Transverse colon (tissue), 4 donors: Measurements from ENCODE around the gene PEX14. TPM values are rescaled to one million over a fixed set of nuclear protein-coding genes. Genes with fewer than 3 reads are reported as not detected.

Experiments used
- DNase-seq: peaks from one replicate; pipeline ENCODE4 v3.0.0-alpha.2; 2019
- H3K27ac ChIP-seq, 4 donors: fragments of 200-600 bp; sonication (generic); 2 replicates each; pipeline ENCODE4 v1.5.1; 2016 to 2018; ENCODE audit warnings: inconsistent platforms in 4 of 4
- H3K27me3 ChIP-seq: fragments of 200-600 bp; sonication (generic); 2 replicates; pipeline ENCODE4 v1.5.1; 2017; ENCODE audit warnings: inconsistent platforms
- H3K36me3 ChIP-seq, 4 donors: fragments of 200-600 bp; sonication (generic); 2 replicates each; pipeline ENCODE4 v1.5.1; 2017 to 2019; ENCODE audit warnings: inconsistent platforms in 4 of 4
- H3K4me1 ChIP-seq, 4 donors: fragments of 200-600 bp; sonication (generic); 2 replicates each; pipeline ENCODE4 v1.5.1; 2017 to 2020; ENCODE audit warnings: inconsistent platforms in 4 of 4
- H3K4me3 ChIP-seq, 4 donors: fragments of 200-600 bp; sonication (generic); 1 replicate in 1 of 4; 2 replicates in 3 of 4; pipeline versions ENCODE4 v1.5.1 to v1.6.1; 2017 to 2019; ENCODE audit warnings: inconsistent platforms in 4 of 4
- H3K9me3 ChIP-seq, 2 donors: fragments of 200-600 bp; sonication (generic); 2 replicates each; pipeline ENCODE4 v1.5.1; 2017 to 2019; ENCODE audit warnings: inconsistent platforms in 2 of 2
- CTCF ChIP-seq, 5 experiments: fragments of 200-600 bp in 3 of 5; fragments of 450-650 bp in 2 of 5; sonication (generic) in 3 of 5; IDR thresholded peaks; 1 replicate in 2 of 5; 2 replicates in 3 of 5; pipeline ENCODE4 v1.5.1; 2016 to 2017; ENCODE audit warnings: antibody characterized with exemption in 5 of 5, inconsistent platforms in 3 of 5, mild to moderate bottlenecking in 2 of 5, moderate library complexity in 1 of 5
- EP300 ChIP-seq: sonication (generic); formaldehyde crosslinking; IDR thresholded peaks from one replicate; pipeline ENCODE4 v1.6.1; 2017; ENCODE audit warnings: antibody characterized with exemption, low read depth
- POLR2A ChIP-seq: fragments of 450-650 bp; IDR thresholded peaks from one replicate; pipeline ENCODE4 v1.6.1; 2016; ENCODE audit warnings: antibody characterized with exemption, mild to moderate bottlenecking, moderate library complexity
- POLR2AphosphoS5 ChIP-seq, 3 donors: sonication (generic); formaldehyde crosslinking; IDR thresholded peaks; one replicate each; pipeline ENCODE4 v1.6.1; 2016; ENCODE audit warnings: antibody characterized with exemption in 3 of 3
- WGBS, 2 donors: methylation state at CpG; one replicate each; pipeline ENCODE4 v1.1.5; 2018; ENCODE audit warnings: low coverage in 1 of 2; 5-methylcytosine and 5-hydroxymethylcytosine counted together
- in situ Hi-C, 4 donors: fragments of 200-750 bp; cut with MboI; loops; one replicate each; pipeline versions ENCODE4 v1.15.0 to v1.15.1; 2017; ENCODE audit warnings: low sequenced_read_pairs in 3 of 4, low pct_ligation_motif_present in 1 of 4, low pct_unique_long_range_greater_than_20kb in 1 of 4
- intact Hi-C: fragments of 100-400 bp; cut with DNase I; formaldehyde crosslinking; loops from one replicate; pipeline ENCODE4 v1.15.1; 2023; ENCODE audit warnings: low total_unique reads
- total RNA-seq, 4 donors: library from RNA; depleted of rRNA; stranded (reverse); fragments of >200 nt; gene quantifications; one replicate each; pipeline ENCODE4 v1.1.0, GENCODE V29; 2016

Gene PEX14
- total RNA-seq, 4 donors from 2014 or later: 2.4 to 16.5 (median 12.6) TPM

- H3K4me3 ChIP-seq: no peak overlapping the region
- no peak for DNase-seq
- no peak overlapping the region for H3K27ac ChIP-seq
- no peaks in the 10 kb centered on the region for H3K36me3 ChIP-seq
- 88 to 90% methylated on average over 5 of the region's 5 CpGs for WGBS, 2 donors
- intact Hi-C loops: no loop called here
- H3K9me3 ChIP-seq: no peaks in the 10 kb centered on the region
- H3K27me3 ChIP-seq: no peaks in the 10 kb centered on the region
- peaks cover 0 to 21% (median 12%) of the 10 kb centered on the region in 4 donors for H3K4me1 ChIP-seq
- TF ChIP-seq CTCF (IDR thresholded peaks at IDR 0.05): no peak
- no peak for TF ChIP-seq POLR2AphosphoS5 (IDR thresholded peaks at IDR 0.05)
- no peak for TF ChIP-seq EP300
- in situ Hi-C loops: no loop called here
Measured at GRCh38 chr1:10525208-10525607, 50.5 kb downstream of the PEX14 start.

GRCh38 chr1:10528066-10529014, 53.6 kb downstream of the PEX14 start:
- TF ChIP-seq EP300 (peak; percentile 61), CTCF (IDR thresholded peaks at IDR 0.05) (no peak), POLR2A (no peak), POLR2AphosphoS5 (IDR thresholded peaks at IDR 0.05) (peak; percentile 31 to 35 (median 32))
- DNase-seq: peak; percentile 26
- WGBS, 2 donors: 60 to 72% methylated on average over 10 to 13 of the region's 13 CpGs
- in situ Hi-C loops (no loop called here), intact Hi-C loops (no loop called here)
- no peaks in the 10 kb centered on the region for H3K27me3 ChIP-seq
- H3K27ac ChIP-seq: peak overlapping the region; percentile 53 to 76 (median 63)
- H3K4me3 ChIP-seq: no peak overlapping the region
- H3K36me3 ChIP-seq: no peaks in the 10 kb centered on the region
- peaks cover 0 to 23% (median 12%) of the 10 kb centered on the region in 4 donors for H3K4me1 ChIP-seq
- no peaks in the 10 kb centered on the region for H3K9me3 ChIP-seq

GRCh38 chr1:10529091-10529490, 54.3 kb downstream of the PEX14 start:
- 53 to 87% methylated on average over 5 to 12 of the region's 12 CpGs for WGBS, 2 donors
- in situ Hi-C loops: no loop called here

More at GRCh38 chr1:10529091-10529490, 54.3 kb downstream of the PEX14 start:
- Histone ChIP-seq H3K27ac (peak overlapping the region; percentile 53 to 76 (median 63)), H3K36me3 (no peaks in the 10 kb centered on the region), H3K4me1 (peaks cover 0 to 23% (median 12%) of the 10 kb centered on the region in 4 donors), H3K27me3 (no peaks in the 10 kb centered on the region), H3K9me3 (no peaks in the 10 kb centered on the region), H3K4me3 (no peak overlapping the region)
- TF ChIP-seq EP300 (no peak), POLR2AphosphoS5 (IDR thresholded peaks at IDR 0.05) (no peak), CTCF (IDR thresholded peaks at IDR 0.05) (no peak), POLR2A (no peak)
- intact Hi-C loops: no loop called here
- no peak for DNase-seq
